Coronary artery (tissue), 2 donors: ENCODE measurements around the gene COL5A1.

ENCODE experiments used
- DNase-seq: peaks from one replicate; pipeline ENCODE4 v3.0.0-alpha.2; 2017; ENCODE audit warnings: low spot score
- H3K27ac ChIP-seq, 2 donors: fragments of 200-600 bp; sonication (generic); one replicate each; pipeline ENCODE4 v1.5.1; 2016 to 2019
- H3K4me3 ChIP-seq: fragments of 200-600 bp; sonication (generic); 2 replicates; pipeline ENCODE4 v1.5.1; 2016; ENCODE audit warnings: mild to moderate bottlenecking, moderate library complexity
- TF ChIP-seq, protein P1 (sequence below): fragments of 200-600 bp; sonication (generic); IDR thresholded peaks from one replicate; pipeline ENCODE4 v1.5.1; 2019; ENCODE audit warnings: antibody characterized with exemption

Gene COL5A1

DNA sequence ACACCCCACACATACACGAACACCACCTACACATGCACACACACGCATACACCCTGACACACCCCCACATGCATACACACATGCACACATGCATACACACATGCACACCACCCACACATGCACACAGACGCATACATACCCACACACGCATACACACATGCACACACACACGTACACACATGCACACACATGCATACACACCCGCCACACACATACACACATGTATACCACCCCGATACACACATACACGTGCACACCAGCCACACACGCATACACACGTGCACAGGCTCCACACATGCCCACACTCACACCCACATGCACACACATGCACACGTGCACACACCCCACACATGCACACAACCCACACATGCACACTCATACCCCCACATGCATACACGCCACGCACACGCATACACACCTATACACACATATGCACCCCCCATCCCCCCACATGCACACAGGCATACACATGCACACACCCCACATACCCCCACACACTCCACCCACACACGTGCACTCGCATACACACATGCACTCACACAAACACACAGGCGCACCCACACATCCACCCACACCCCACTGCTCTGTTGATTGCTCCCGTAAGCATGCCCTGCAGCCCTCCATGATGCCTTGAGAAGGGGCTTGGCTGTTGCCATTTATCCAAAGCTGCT, 119.3 kb downstream of the COL5A1 start:
- Histone ChIP-seq H3K27ac (no peak overlapping the region), H3K4me3 (no peak overlapping the region)
- no peak for DNase-seq
- TF ChIP-seq, protein P1, sequence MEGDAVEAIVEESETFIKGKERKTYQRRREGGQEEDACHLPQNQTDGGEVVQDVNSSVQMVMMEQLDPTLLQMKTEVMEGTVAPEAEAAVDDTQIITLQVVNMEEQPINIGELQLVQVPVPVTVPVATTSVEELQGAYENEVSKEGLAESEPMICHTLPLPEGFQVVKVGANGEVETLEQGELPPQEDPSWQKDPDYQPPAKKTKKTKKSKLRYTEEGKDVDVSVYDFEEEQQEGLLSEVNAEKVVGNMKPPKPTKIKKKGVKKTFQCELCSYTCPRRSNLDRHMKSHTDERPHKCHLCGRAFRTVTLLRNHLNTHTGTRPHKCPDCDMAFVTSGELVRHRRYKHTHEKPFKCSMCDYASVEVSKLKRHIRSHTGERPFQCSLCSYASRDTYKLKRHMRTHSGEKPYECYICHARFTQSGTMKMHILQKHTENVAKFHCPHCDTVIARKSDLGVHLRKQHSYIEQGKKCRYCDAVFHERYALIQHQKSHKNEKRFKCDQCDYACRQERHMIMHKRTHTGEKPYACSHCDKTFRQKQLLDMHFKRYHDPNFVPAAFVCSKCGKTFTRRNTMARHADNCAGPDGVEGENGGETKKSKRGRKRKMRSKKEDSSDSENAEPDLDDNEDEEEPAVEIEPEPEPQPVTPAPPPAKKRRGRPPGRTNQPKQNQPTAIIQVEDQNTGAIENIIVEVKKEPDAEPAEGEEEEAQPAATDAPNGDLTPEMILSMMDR: no peak

DNA sequence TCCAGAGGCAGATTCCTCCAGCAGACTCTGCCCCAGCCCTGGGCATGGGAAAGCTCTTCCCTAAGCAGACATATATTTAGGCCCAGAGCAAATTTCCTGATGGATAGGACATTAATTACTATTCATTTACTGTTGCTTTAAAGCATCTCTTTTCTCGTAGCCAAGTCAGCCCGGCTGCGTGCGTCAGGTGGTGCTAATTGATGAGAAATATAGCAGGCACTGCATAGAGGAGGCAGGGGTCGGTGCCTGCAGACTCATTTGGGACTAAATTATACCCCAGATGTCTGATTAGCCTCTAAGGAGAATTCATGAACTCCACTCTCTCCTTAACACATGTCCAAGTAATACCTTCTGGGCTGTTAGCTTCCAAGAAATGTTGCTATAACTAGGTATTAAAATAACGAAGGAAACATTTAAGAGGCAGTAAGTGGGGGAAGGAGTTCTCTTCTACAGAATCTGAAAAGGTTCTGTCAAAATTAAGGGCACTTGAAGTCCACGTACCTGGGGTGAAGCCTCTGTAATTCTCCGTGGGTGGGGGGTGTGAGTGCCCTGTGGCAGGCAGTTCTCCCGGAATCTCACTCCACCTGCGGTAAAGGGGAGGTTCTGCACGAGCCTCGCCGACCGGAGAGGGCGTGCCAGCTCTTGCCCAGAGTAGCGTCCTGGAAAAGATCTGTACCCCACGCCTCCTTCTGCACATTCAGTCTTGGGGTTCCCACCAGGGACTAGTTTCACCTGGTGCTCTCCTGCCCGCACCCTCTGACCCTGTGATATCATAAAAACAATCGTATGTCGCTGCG, 123.1 kb downstream of the COL5A1 start:
- TF ChIP-seq, protein P1: no peak
- no peak overlapping the region for H3K4me3 ChIP-seq
- H3K27ac ChIP-seq: no peak overlapping the region
- no peak for DNase-seq

DNA sequence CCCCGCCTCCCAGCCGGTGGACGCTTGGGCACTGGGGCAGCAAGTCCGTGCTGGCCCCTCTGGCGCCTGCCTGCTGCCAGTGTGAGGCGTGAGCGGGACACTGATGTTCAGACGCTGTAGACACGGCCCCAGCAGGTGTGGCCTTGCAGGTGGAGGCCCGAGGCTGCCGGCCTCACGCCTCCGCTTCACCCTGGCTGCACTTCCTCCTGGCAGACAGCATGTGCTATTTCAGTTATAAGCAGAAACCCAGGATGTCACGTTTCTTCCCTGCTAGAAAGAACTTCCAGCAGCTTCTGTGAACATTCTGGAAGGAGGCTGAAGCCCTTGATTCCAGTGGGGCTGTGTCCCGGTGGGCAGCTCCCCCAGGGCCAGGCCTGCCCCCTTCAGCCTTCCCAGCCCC, 124.2 kb downstream of the COL5A1 start:
- TF ChIP-seq, protein P1: no peak
- no peak overlapping the region for H3K27ac ChIP-seq
- no peak for DNase-seq
- H3K4me3 ChIP-seq: no peak overlapping the region

GRCh38 chr9:134766587-134766986, 125.0 kb downstream of the COL5A1 start:
- TF ChIP-seq, protein P1: no peak
- no peak overlapping the region for H3K27ac ChIP-seq

DNA sequence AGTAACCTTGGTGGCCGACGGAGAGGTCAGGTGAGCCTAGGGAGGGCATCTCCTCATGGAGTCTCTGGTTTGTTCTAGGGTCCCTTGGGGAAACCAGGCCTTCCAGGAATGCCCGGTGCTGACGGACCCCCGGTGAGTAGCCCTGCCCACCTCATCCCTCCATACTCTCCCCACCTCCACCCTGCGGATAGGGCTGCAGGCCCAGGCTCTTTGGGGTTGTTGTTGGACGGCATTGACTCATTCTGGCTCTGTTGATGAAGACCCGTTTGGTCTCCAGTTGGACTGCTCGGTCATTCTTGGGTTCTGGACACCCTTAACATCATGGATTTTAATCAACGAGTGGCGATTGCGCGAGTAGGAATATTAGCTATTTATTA, 126.7 kb downstream of the COL5A1 start:
- peak overlapping the region in 1 of 2 donors; percentile 40 for H3K27ac ChIP-seq
- no peak for DNase-seq

More at GRCh38 chr9:134766587-134766986, 125.0 kb downstream of the COL5A1 start:
- no peak overlapping the region for H3K4me3 ChIP-seq
- DNase-seq: no peak

GRCh38 chr9:134768709-134769351, 127.2 kb downstream of the COL5A1 start:
- TF ChIP-seq, protein P1: no peak
- no peak for DNase-seq
- Histone ChIP-seq H3K27ac (peak overlapping the region in 1 of 2 donors; percentile 40), H3K4me3 (no peak overlapping the region)

More for the DNA sequence above, 126.7 kb downstream of the COL5A1 start:
- TF ChIP-seq, protein P1: no peak
- H3K4me3 ChIP-seq: no peak overlapping the region
